HG03060 (cell line): Measurements from ENCODE around the gene LIMS2.

Experiments used
- ATAC-seq: cut with Tn5 transposase; IDR thresholded peaks from one replicate; pipeline ENCODE4 v1.9.1; 2021; ENCODE audit warnings: low read depth, moderate number of reproducible peaks; ENCODE audit not compliant: unreplicated experiment

Gene LIMS2

GRCh38 chr2:127647242-127648190 lies 27.8 kb downstream of the LIMS2 start:
- ATAC-seq = no peak

- ATAC-seq = no peak
Observed at GRCh38 chr2:127646487-127647241, 28.7 kb downstream of the LIMS2 start.

GRCh38 chr2:127645395-127646291 lies 29.7 kb downstream of the LIMS2 start, which contains the start of gene GPR17:
Gene GPR17 (plus strand): TSS chr2:127646153. CDS start chr2:127650736, 4,583 bp downstream.
- ATAC-seq = no peak

- ATAC-seq = no peak
Observed at GRCh38 chr2:127645026-127645394, 30.3 kb downstream of the LIMS2 start.

- ATAC-seq = no peak
Observed at GRCh38 chr2:127644066-127645025, 31.0 kb downstream of the LIMS2 start.

- no peak for ATAC-seq
Observed at GRCh38 chr2:127643439-127644065, 31.8 kb downstream of the LIMS2 start.

- ATAC-seq = no peak
Observed at GRCh38 chr2:127642706-127643438, 32.5 kb downstream of the LIMS2 start.

- ATAC-seq = no peak
Observed at GRCh38 chr2:127641846-127642507, 33.4 kb downstream of the LIMS2 start.

GRCh38 chr2:127641133-127641532 lies 34.2 kb downstream of the LIMS2 start:
- ATAC-seq = no peak

GRCh38 chr2:127640082-127641072 lies 35.0 kb downstream of the LIMS2 start:
- no peak for ATAC-seq

- no peak for ATAC-seq
Observed at GRCh38 chr2:127639111-127639474, 36.2 kb downstream of the LIMS2 start.

GRCh38 chr2:127638361-127639110 lies 36.8 kb downstream of the LIMS2 start:
- ATAC-seq = no peak

GRCh38 chr2:127637725-127638252 lies 37.5 kb downstream of the LIMS2 start:
- no peak for ATAC-seq

- ATAC-seq = no peak
Observed at GRCh38 chr2:127637236-127637630, 38.1 kb downstream of the LIMS2 start.
